ENCODE results near the gene MYO1B. TPM values are rescaled to one million over a fixed set of nuclear protein-coding genes. Genes with fewer than 3 reads are reported as not detected.

The MYO1B gene
- total RNA-seq, 1 experiment from 2014 or later, result 43.2 TPM

DNA sequence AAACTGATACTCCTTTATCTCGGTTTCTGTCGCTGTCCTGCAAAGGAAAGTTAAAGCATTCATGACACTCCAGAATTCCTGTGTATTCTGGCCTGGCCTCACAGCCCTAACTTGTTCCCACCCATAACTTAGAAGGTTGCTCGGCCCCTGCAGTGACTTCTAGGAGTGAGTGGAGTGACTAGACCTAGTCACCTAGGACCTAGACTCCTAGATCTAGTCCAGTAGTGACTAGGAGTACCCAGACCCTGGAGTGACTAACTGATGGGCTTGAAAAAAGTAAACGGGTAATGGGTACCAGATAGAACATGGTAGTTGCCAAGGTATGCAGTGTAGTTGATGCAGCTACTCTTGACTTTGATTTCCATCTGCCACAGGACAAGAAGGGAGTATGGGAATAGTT is 181.8 kb downstream of the MYO1B start:
- no peaks in the 10 kb centered on the region for H3K9me3 ChIP-seq (ENCODE audit: control insufficient read depth, low read depth, low read length)
- no peak overlapping the region for H2BK15ac ChIP-seq (ENCODE audit: low read depth, low read length)
- Mint-ChIP-seq H3K9me3 (no peaks in the 10 kb centered on the region), H3K4me1 (no peaks in the 10 kb centered on the region), H3K4me3 (no peak overlapping the region), H3K27me3 (ENCODE audit: low read depth) (no peaks in the 10 kb centered on the region), H3K36me3 (ENCODE audit: insufficient read depth in 1 of 3, low read depth in 3 of 3) (peaks cover under 1 to 11% (median 7%) of the 10 kb centered on the region in 3 experiments; a peak in 5 of 7 replicates), H3K27ac (no peak overlapping the region)
- H4K91ac ChIP-seq (ENCODE audit: insufficient read length, low read depth, low read length), result no peak overlapping the region
- no peak overlapping the region for H2BK20ac ChIP-seq (ENCODE audit: low read depth, low read length, poor library complexity, severe bottlenecking)
- no peaks in the 10 kb centered on the region for H3K4me1 ChIP-seq (ENCODE audit: insufficient read depth, low read length)
- no peak overlapping the region for H2AFZ ChIP-seq (ENCODE audit: low read length)
- H3K4ac ChIP-seq (ENCODE audit: low read depth, low read length), result no peak overlapping the region
- TF ChIP-seq CTCF (conservative IDR thresholded peaks at IDR 0.05), result no peak
- H2AK5ac ChIP-seq (ENCODE audit: insufficient read length, low read length), result no peak overlapping the region
- WGBS (ENCODE audit: extremely low coverage, insufficient read length, low lambda C conversion rate), result no CpG with 5 or more reads among the region's 4 CpGs
- no peak overlapping the region for H4K8ac ChIP-seq (replicated peaks; ENCODE audit: insufficient read length, low read depth, low read length)
- no peak overlapping the region for H2BK5ac ChIP-seq (ENCODE audit: insufficient read length, low read length)
- H3K23me2 ChIP-seq (ENCODE audit: insufficient read length, low read depth, low read length, poor library complexity, severe bottlenecking), result no peaks in the 10 kb centered on the region
- H3K9ac ChIP-seq (ENCODE audit: extremely low read depth, insufficient read length, low read length), result no peak overlapping the region
- no peak overlapping the region for H3K27ac ChIP-seq (ENCODE audit: insufficient read length, low read depth, low read length)
- H2BK120ac ChIP-seq (ENCODE audit: low read depth, low read length, poor library complexity, severe bottlenecking), result no peak overlapping the region
- no peak overlapping the region for H3T11ph ChIP-seq (ENCODE audit: low read length)
- H3K14ac ChIP-seq (ENCODE audit: insufficient read depth, low read length), result no peak overlapping the region
- no peaks in the 10 kb centered on the region for H4K20me1 ChIP-seq (ENCODE audit: control insufficient read depth, insufficient read depth, insufficient read length)
- H3K18ac ChIP-seq (ENCODE audit: insufficient read length, low read depth, low read length), result no peak overlapping the region
- no peak overlapping the region for H3K23ac ChIP-seq (ENCODE audit: insufficient read length, low read depth, low read length)
- no peaks in the 10 kb centered on the region for H3K79me1 ChIP-seq (ENCODE audit: insufficient read depth, low read depth, low read length, poor library complexity, severe bottlenecking)
- no peak overlapping the region for H3K56ac ChIP-seq (ENCODE audit: insufficient read length, low read depth, low read length)
- DNase-seq, result no peak
- no peak overlapping the region for H4K5ac ChIP-seq (ENCODE audit: insufficient read length, low read depth, low read length)
- no peaks in the 10 kb centered on the region for H3K27me3 ChIP-seq (ENCODE audit: insufficient read depth, low read length)
- H2BK12ac ChIP-seq (ENCODE audit: insufficient read length, low read depth, low read length), result no peak overlapping the region
- H3K4me2 ChIP-seq (ENCODE audit: insufficient read depth, insufficient read length, low read length), result no peak overlapping the region
- H3K79me2 ChIP-seq (ENCODE audit: insufficient read depth, low read length), result no peaks in the 10 kb centered on the region

Measured in H9 (cell line).